ENCODE data around the gene PTPRN2. TPM values are rescaled to one million over a fixed set of nuclear protein-coding genes. Genes with fewer than 3 reads are reported as not detected.

Gene PTPRN2
- total RNA-seq, 1 experiment from 2014 or later, result not detected

- H2AFZ ChIP-seq, result no peak overlapping the region
- H3K9me3 ChIP-seq (ENCODE audit: insufficient read depth, low read depth), result no peaks in the 10 kb centered on the region
- no peaks in the 10 kb centered on the region for H3K4me1 ChIP-seq (replicated peaks; ENCODE audit: insufficient read depth)
- H3K4me2 ChIP-seq, result no peak overlapping the region
- no peaks in the 10 kb centered on the region for H3K36me3 ChIP-seq (ENCODE audit: low read depth)
- H3K27ac ChIP-seq, result no peak overlapping the region
- TF ChIP-seq CTCF (conservative IDR thresholded peaks at IDR 0.05) (no peak), EZH2 (IDR thresholded peaks at IDR 0.05; ENCODE audit: low read depth) (no peak)
- no peaks in the 10 kb centered on the region; the same call in 1 of the 2 replicates for H4K20me1 ChIP-seq (ENCODE audit: insufficient read depth)
- H3K27me3 ChIP-seq (ENCODE audit: insufficient read depth, low read depth), result peaks cover 100% of the 10 kb centered on the region
- no TSS peak for BruUV-seq (replicated peaks)
- POLR2A ChIA-PET (ENCODE audit: unreplicated experiment), result no interaction called here
- no peaks in the 10 kb centered on the region for H3K79me2 ChIP-seq (ENCODE audit: low read depth)
- no peak overlapping the region for H3K4me3 ChIP-seq
- intact Hi-C loops (cut with micrococcal nuclease; ENCODE audit: unreplicated experiment), result no loop called here
- H3K9me2 ChIP-seq (ENCODE audit: insufficient read depth), result no peaks in the 10 kb centered on the region
- DNase-seq, result no peak
- CTCF ChIA-PET, result no interaction called here
- no peaks in the 10 kb centered on the region for H3F3A ChIP-seq (ENCODE audit: insufficient read depth, low read depth)
Measured at GRCh38 chr7:157522954-157523353, 1064.7 kb downstream of the PTPRN2 start.

DNA sequence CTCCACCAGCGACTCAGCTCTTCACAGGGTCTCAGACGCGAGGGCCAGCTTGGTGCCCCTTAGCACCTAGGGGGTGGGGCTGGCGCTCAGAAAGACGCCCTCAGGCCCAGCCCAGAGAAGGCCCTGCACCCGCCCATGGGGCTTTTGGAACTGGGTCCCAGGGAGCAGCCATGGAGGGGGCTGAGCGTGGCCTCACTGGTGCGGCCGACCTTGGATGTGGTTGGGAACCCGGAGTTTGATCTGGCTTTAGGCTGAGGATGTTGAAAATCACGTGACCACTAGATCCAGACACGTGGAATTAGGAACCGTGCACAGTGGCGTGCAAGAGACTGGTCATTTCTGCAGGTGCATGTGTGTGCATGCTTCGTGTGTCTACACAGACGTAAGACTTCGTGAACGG, 1065.4 kb downstream of the PTPRN2 start:
- no peak for DNase-seq
- Histone ChIP-seq H3K9me2 (ENCODE audit: insufficient read depth) (no peaks in the 10 kb centered on the region), H3K4me1 (replicated peaks; ENCODE audit: insufficient read depth) (no peaks in the 10 kb centered on the region), H3K4me2 (no peak overlapping the region), H3K27ac (no peak overlapping the region), H4K20me1 (ENCODE audit: insufficient read depth) (no peaks in the 10 kb centered on the region; the same call in 1 of the 2 replicates), H3K36me3 (ENCODE audit: low read depth) (no peaks in the 10 kb centered on the region), H3K4me3 (no peak overlapping the region), H2AFZ (no peak overlapping the region), H3F3A (ENCODE audit: insufficient read depth, low read depth) (no peaks in the 10 kb centered on the region), H3K27me3 (ENCODE audit: insufficient read depth, low read depth) (peaks cover 100% of the 10 kb centered on the region), H3K9me3 (ENCODE audit: insufficient read depth, low read depth) (no peaks in the 10 kb centered on the region), H3K79me2 (ENCODE audit: low read depth) (no peaks in the 10 kb centered on the region)
- CTCF ChIA-PET, result no interaction called here
- BruUV-seq (replicated peaks), result no TSS peak
- POLR2A ChIA-PET (ENCODE audit: unreplicated experiment), result no interaction called here
- intact Hi-C loops (cut with micrococcal nuclease; ENCODE audit: unreplicated experiment), result no loop called here
- TF ChIP-seq CTCF (conservative IDR thresholded peaks at IDR 0.05) (no peak), EZH2 (IDR thresholded peaks at IDR 0.05; ENCODE audit: low read depth) (no peak)

- intact Hi-C loops (cut with micrococcal nuclease; ENCODE audit: unreplicated experiment), result no loop called here
- Histone ChIP-seq H3K79me2 (ENCODE audit: low read depth) (no peaks in the 10 kb centered on the region), H2AFZ (no peak overlapping the region), H3K27me3 (ENCODE audit: insufficient read depth, low read depth) (peaks cover 100% of the 10 kb centered on the region), H3K9me3 (ENCODE audit: insufficient read depth, low read depth) (no peaks in the 10 kb centered on the region), H3K27ac (no peak overlapping the region), H3K4me3 (no peak overlapping the region), H3K9me2 (ENCODE audit: insufficient read depth) (no peaks in the 10 kb centered on the region), H3F3A (ENCODE audit: insufficient read depth, low read depth) (no peaks in the 10 kb centered on the region), H4K20me1 (ENCODE audit: insufficient read depth) (no peaks in the 10 kb centered on the region; the same call in 1 of the 2 replicates), H3K36me3 (ENCODE audit: low read depth) (no peaks in the 10 kb centered on the region), H3K4me2 (no peak overlapping the region), H3K4me1 (replicated peaks; ENCODE audit: insufficient read depth) (no peaks in the 10 kb centered on the region)
- no peak for DNase-seq
- no TSS peak for BruUV-seq (replicated peaks)
- ChIA-PET CTCF (no interaction called here), POLR2A (ENCODE audit: unreplicated experiment) (no interaction called here)
- no peak for TF ChIP-seq EZH2 (IDR thresholded peaks at IDR 0.05; ENCODE audit: low read depth)
- TF ChIP-seq CTCF (conservative IDR thresholded peaks at IDR 0.05), result no peak
Measured at GRCh38 chr7:157521752-157522151, 1065.9 kb downstream of the PTPRN2 start.

Measured in PC-9 (cell line).